GM23338 (cell line): Measurements from ENCODE around the gene CCDC188. TPM values are rescaled to one million over a fixed set of nuclear protein-coding genes. Genes with fewer than 3 reads are reported as not detected.

Source experiments
- ATAC-seq: fragments of 200-7000 bp; cut with Tn5 transposase; 3 replicates; pipeline ENCODE4 v1.9.1; 2020
- DNase-seq: peaks from one replicate; pipeline ENCODE4 v3.0.0-alpha.2; 2015; ENCODE audit warnings: low spot score
- H2AFZ ChIP-seq: fragments of 200-600 bp; sonication (generic); 2 replicates; pipeline ENCODE4 v1.8.0; 2016; ENCODE audit warnings: antibody characterized with exemption, mild to moderate bottlenecking, moderate library complexity
- H3F3A ChIP-seq: fragments of 200-600 bp; sonication (generic); replicated peaks from 2 replicates; pipeline ENCODE4 v1.8.0; 2017; ENCODE audit warnings: antibody characterized with exemption, mixed run types, low read depth
- H3K27ac ChIP-seq: fragments of 200-600 bp; sonication (generic); 2 replicates; pipeline ENCODE4 v1.6.1; 2016; ENCODE audit warnings: low read depth
- H3K27me3 ChIP-seq: fragments of 200-600 bp; sonication (generic); 2 replicates; pipeline ENCODE4 v1.8.0; 2016; ENCODE audit warnings: mild to moderate bottlenecking, mixed run types, moderate library complexity; ENCODE audit not compliant: insufficient read depth
- H3K36me3 ChIP-seq: fragments of 200-600 bp; sonication (generic); 2 replicates; pipeline ENCODE4 v1.8.0; 2016; ENCODE audit warnings: mild to moderate bottlenecking; ENCODE audit not compliant: insufficient read depth
- H3K4me1 ChIP-seq: fragments of 200-600 bp; sonication (generic); 2 replicates; pipeline ENCODE4 v1.8.0; 2016; ENCODE audit warnings: mild to moderate bottlenecking, moderate library complexity; ENCODE audit not compliant: insufficient read depth
- H3K4me2 ChIP-seq: fragments of 200-600 bp; sonication (generic); 2 replicates; pipeline ENCODE4 v1.7.1; 2017; ENCODE audit warnings: mixed run types
- H3K4me3 ChIP-seq: fragments of 200-600 bp; sonication (generic); 2 replicates; pipeline ENCODE4 v1.6.1; 2016; ENCODE audit warnings: mixed run types
- H3K79me2 ChIP-seq: fragments of 200-600 bp; sonication (generic); replicated peaks from 2 replicates; pipeline ENCODE4 v1.8.0; 2017; ENCODE audit warnings: mild to moderate bottlenecking; ENCODE audit not compliant: insufficient read depth
- H3K9me2 ChIP-seq: fragments of 200-600 bp; sonication (generic); 2 replicates; pipeline ENCODE4 v1.8.0; 2017; ENCODE audit not compliant: insufficient read depth
- H4K20me1 ChIP-seq: fragments of 200-600 bp; sonication (generic); replicated peaks from 2 replicates; pipeline ENCODE4 v1.8.0; 2017; ENCODE audit warnings: mild to moderate bottlenecking; ENCODE audit not compliant: insufficient read depth
- H3K27ac Mint-ChIP-seq: 2 replicates; pipeline ENCODE4 v1.8.0; 2020; ENCODE audit warnings: inconsistent platforms, mild to moderate bottlenecking, moderate library complexity, mixed read lengths
- H3K27me3 Mint-ChIP-seq: 3 replicates; pipeline ENCODE4 v1.8.0; 2022; ENCODE audit warnings: low read depth, mild to moderate bottlenecking, moderate library complexity, mixed read lengths, inconsistent platforms; ENCODE audit not compliant: insufficient read depth, poor library complexity
- H3K36me3 Mint-ChIP-seq: 3 replicates; pipeline ENCODE4 v1.8.0; 2021; ENCODE audit warnings: low read depth, mild to moderate bottlenecking, inconsistent platforms, moderate library complexity, mixed read lengths
- H3K4me1 Mint-ChIP-seq: 3 replicates; pipeline ENCODE4 v1.8.0; 2020; ENCODE audit warnings: mild to moderate bottlenecking, inconsistent platforms, mixed read lengths
- H3K4me3 Mint-ChIP-seq: 3 replicates; pipeline ENCODE4 v1.8.0; 2021; ENCODE audit warnings: moderate library complexity, mild to moderate bottlenecking, inconsistent platforms, mixed read lengths
- H3K9me3 Mint-ChIP-seq: 3 replicates; pipeline ENCODE4 v1.8.0; 2020; ENCODE audit warnings: moderate library complexity, mild to moderate bottlenecking, inconsistent platforms, mixed read lengths
- CREB1 ChIP-seq: fragments of 250-450 bp; sonication (Bioruptor Pico); IDR thresholded peaks from 2 replicates; pipeline ENCODE4 v1.5.0; 2020; ENCODE audit warnings: low read depth, mild to moderate bottlenecking, moderate library complexity
- CTCF ChIP-seq, 2 experiments: fragments of 200-600 bp in 1 of 2; sonication (generic) in 1 of 2; conservative IDR thresholded peaks; 2 replicates each; pipeline versions ENCODE4 v1.5.1 to v1.6.1; 2016 to 2017; ENCODE audit warnings: antibody characterized with exemption in 2 of 2, low read depth in 2 of 2, mild to moderate bottlenecking in 2 of 2, moderate library complexity in 1 of 2
- ETS1 ChIP-seq: IDR thresholded peaks from 2 replicates; pipeline ENCODE4 v1.6.1; 2016; ENCODE audit warnings: antibody characterized with exemption
- polyA plus RNA-seq: library from polyadenylated mRNA; unstranded; fragments of >200 nt; fragmentation: Nextera tagmentation; extraction: Ambion mirVana; gene quantifications from 2 replicates; pipeline ENCODE4 v1.2.1, GENCODE V29; 2016
- total RNA-seq: library from RNA; depleted of rRNA; stranded (reverse); fragments of >200 nt; shearing (Covaris generic); gene quantifications from 2 replicates; pipeline ENCODE4 v1.2.3, GENCODE V29; 2014

CCDC188 gene
- total and polyA plus RNA-seq, 2 experiments from 2014 or later, result not detected

GRCh38 chr22:20193761-20194494 is 43.1 kb upstream of the CCDC188 start:
- no peak overlapping the region for H3K27ac ChIP-seq
- Mint-ChIP-seq H3K9me3 (no peaks in the 10 kb centered on the region), H3K4me1 (no peaks in the 10 kb centered on the region; the same call in 2 of the 3 replicates), H3K36me3 (no peaks in the 10 kb centered on the region), H3K4me3 (no peak overlapping the region), H3K27ac (no peak overlapping the region), H3K27me3 (peaks cover 6% of the 10 kb centered on the region)
- H3K79me2 ChIP-seq, result no peaks in the 10 kb centered on the region
- no peak for DNase-seq
- no peaks in the 10 kb centered on the region for H3K36me3 ChIP-seq
- TF ChIP-seq ETS1, result no peak
- TF ChIP-seq CTCF (conservative IDR thresholded peaks at IDR 0.05; ENCODE audit: low read depth in 2 of 2), result 0 out of 4 replicates have a peak, but pooled peaks of 1 of the 2 experiments have one; percentile 4
- no peaks in the 10 kb centered on the region for H3K9me2 ChIP-seq
- H3K27me3 ChIP-seq, result no peaks in the 10 kb centered on the region
- H3F3A ChIP-seq, result no peaks in the 10 kb centered on the region
- H4K20me1 ChIP-seq, result no peaks in the 10 kb centered on the region
- H2AFZ ChIP-seq, result no peak overlapping the region
- H3K4me3 ChIP-seq, result no peak overlapping the region
- ATAC-seq, result no peak
- H3K4me2 ChIP-seq, result no peak overlapping the region
- no peaks in the 10 kb centered on the region for H3K4me1 ChIP-seq

- Histone ChIP-seq H4K20me1 (no peaks in the 10 kb centered on the region), H3F3A (no peaks in the 10 kb centered on the region), H3K4me2 (no peak overlapping the region), H3K36me3 (no peaks in the 10 kb centered on the region), H3K4me3 (no peak overlapping the region), H3K4me1 (no peaks in the 10 kb centered on the region), H3K79me2 (no peaks in the 10 kb centered on the region), H3K27me3 (no peaks in the 10 kb centered on the region), H2AFZ (peak overlapping the region; percentile 81; the same call in 1 of the 2 replicates), H3K9me2 (no peaks in the 10 kb centered on the region), H3K27ac (no peak overlapping the region)
- Mint-ChIP-seq H3K36me3 (no peaks in the 10 kb centered on the region), H3K27ac (no peak overlapping the region), H3K27me3 (peaks cover 6% of the 10 kb centered on the region), H3K4me3 (no peak overlapping the region), H3K4me1 (no peaks in the 10 kb centered on the region; the same call in 2 of the 3 replicates), H3K9me3 (no peaks in the 10 kb centered on the region)
- DNase-seq (peak; percentile 64), ATAC-seq (peak; percentile 82)
- TF ChIP-seq CTCF (conservative IDR thresholded peaks at IDR 0.05; ENCODE audit: low read depth in 2 of 2) (peak; percentile 14 to 66; a peak in 2 of 4 replicates), CREB1 (no peak)
These were observed 42.3 kb upstream of the CCDC188 start for GRCh38 chr22:20192972-20193760.
